BLaER1 treated with 17β-estradiol and CSF1 and Interleukin-3, amounts not matched to agents 10 nM and 100 nM (cell line): ENCODE data around the gene CACNA2D3.

Experiments used
- H3K27ac ChIP-seq, 11 experiments: shearing (Covaris generic); formaldehyde crosslinking; 2 replicates each; pipeline ENCODE4 v1.8.1; 2022
- H3K27me3 ChIP-seq, 11 experiments: shearing (Covaris generic); formaldehyde crosslinking; 2 replicates each; pipeline ENCODE4 v1.8.1; 2022
- H3K36me3 ChIP-seq, 11 experiments: shearing (Covaris generic); formaldehyde crosslinking; 2 replicates each; pipeline ENCODE4 v1.8.1; 2022
- H3K4me1 ChIP-seq, 10 experiments: shearing (Covaris generic); formaldehyde crosslinking; 2 replicates each; pipeline ENCODE4 v1.8.1; 2022
- H3K4me2 ChIP-seq, 11 experiments: shearing (Covaris generic); formaldehyde crosslinking; 2 replicates each; pipeline ENCODE4 v1.8.1; 2022
- H3K4me3 ChIP-seq, 10 experiments: shearing (Covaris generic); formaldehyde crosslinking; 2 replicates each; pipeline ENCODE4 v1.8.1; 2022
- H3K9ac ChIP-seq, 11 experiments: shearing (Covaris generic); formaldehyde crosslinking; 2 replicates each; pipeline ENCODE4 v1.8.1; 2022
- H3K9me3 ChIP-seq, 11 experiments: shearing (Covaris generic); formaldehyde crosslinking; replicated peaks in 1 of 11; 2 replicates each; pipeline ENCODE4 v1.8.1; 2022
- H4K20me1 ChIP-seq, 11 experiments: shearing (Covaris generic); formaldehyde crosslinking; 2 replicates each; pipeline ENCODE4 v1.8.1; 2022
- Cebpa-rat ChIP-seq, 11 experiments: shearing (Covaris generic); IDR thresholded peaks; 2 replicates each; pipeline ENCODE4 v1.8.1; 2022

CACNA2D3 gene

DNA sequence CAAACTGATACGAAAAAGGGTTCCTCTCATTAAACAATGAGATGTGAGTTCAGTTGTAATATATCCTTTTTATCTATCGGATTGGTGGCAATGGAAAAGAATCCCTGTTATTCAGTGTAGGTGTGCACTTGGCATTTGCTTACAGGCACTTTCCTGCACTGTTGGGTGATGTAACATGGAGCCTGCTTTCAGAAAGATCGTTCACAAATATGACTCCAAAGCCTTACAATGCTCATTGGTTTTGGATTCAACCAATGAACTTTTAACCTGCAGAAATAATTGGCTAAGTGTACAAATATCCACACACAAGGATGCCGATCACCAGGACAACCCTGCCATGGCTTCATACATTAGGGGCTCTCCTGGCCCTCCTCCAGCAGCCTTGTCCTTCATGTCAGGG, 996.9 kb downstream of the CACNA2D3 start:
- TF ChIP-seq Cebpa-rat (IDR thresholded peaks at IDR 0.05) = no peak
- Histone ChIP-seq H4K20me1 (no peaks in the 10 kb centered on the region), H3K27me3 (no peaks in the 10 kb centered on the region), H3K9ac (no peak overlapping the region), H3K4me2 (no peak overlapping the region), H3K36me3 (no peaks in the 10 kb centered on the region), H3K4me1 (no peaks in the 10 kb centered on the region), H3K27ac (no peak overlapping the region), H3K4me3 (no peak overlapping the region), H3K9me3 (no peaks in the 10 kb centered on the region)

DNA sequence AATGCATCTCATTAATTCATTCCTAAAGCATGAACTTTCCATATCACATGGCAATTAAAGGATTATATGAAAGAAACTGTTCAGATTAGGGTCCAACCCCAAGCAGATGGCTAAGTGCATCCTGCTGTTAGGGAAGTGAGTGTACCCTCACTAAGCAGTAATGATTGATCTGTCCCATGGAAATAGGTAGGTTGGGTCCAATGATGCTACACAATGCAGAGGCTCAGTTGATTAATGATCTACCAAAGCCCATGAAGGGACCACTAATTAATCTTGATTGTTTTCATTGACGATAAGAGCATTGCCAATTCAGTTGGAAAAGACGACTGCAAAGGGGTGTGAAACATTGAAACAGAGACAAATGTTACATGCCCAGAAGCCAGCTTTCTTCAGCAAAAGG, 1000.0 kb downstream of the CACNA2D3 start:
- no peak overlapping the region for H3K4me2 ChIP-seq
- H3K27ac ChIP-seq = no peak overlapping the region
- H3K9me3 ChIP-seq = no peaks in the 10 kb centered on the region
- H3K4me1 ChIP-seq = no peaks in the 10 kb centered on the region
- H3K9ac ChIP-seq = no peak overlapping the region
- H3K27me3 ChIP-seq = no peaks in the 10 kb centered on the region
- no peak for TF ChIP-seq Cebpa-rat (IDR thresholded peaks at IDR 0.05)
- H4K20me1 ChIP-seq = no peaks in the 10 kb centered on the region
- no peaks in the 10 kb centered on the region for H3K36me3 ChIP-seq
- no peak overlapping the region for H3K4me3 ChIP-seq
